Measurements from ENCODE around the gene NFKBIZ. TPM values are rescaled to one million over a fixed set of nuclear protein-coding genes. Genes with fewer than 3 reads are reported as not detected.
A peak's percentile ranks its signal among the peaks of the same experiment; 100 is the strongest.

The NFKBIZ gene
- total and polyA plus RNA-seq, 9 of the 15 experiments (the other 6 are each of a cell fraction or from before 2014, with no cell fraction given), result 1.2 to 13.7 (median 5.7) TPM

- 10% methylated on average over 2 of the region's 2 CpGs for WGBS (ENCODE audit: insufficient coverage, low coverage, missing lambda C conversion rate)
- FAIRE-seq, result no peak
- H3K4me2 ChIP-seq (ENCODE audit: insufficient read depth, low read length), result no peak overlapping the region
- H3K9ac ChIP-seq (ENCODE audit: insufficient read depth in 1 of 2, low read depth in 2 of 2, low read length in 2 of 2), result no peak overlapping the region
- no peaks in the 10 kb centered on the region for H3K36me3 ChIP-seq (ENCODE audit: control insufficient read depth, insufficient read depth, low read length)
- in situ Hi-C loops (cut with MboI) (no loop called here), intact Hi-C loops (cut with micrococcal nuclease) (no loop called here)
- peak; percentile 86 for TF ChIP-seq MAFF (IDR thresholded peaks at IDR 0.05; ENCODE audit: low read length)
- TF ChIP-seq MAFG (tag; conservative IDR thresholded peaks at IDR 0.05), result peak; percentile 73
- TF ChIP-seq AFF4 (CRISPR knock-in tag; IDR thresholded peaks at IDR 0.05), result no peak
- TF ChIP-seq C11orf30 (IDR thresholded peaks at IDR 0.05; ENCODE audit: low read depth), result peak; percentile 78
- no peak for TF ChIP-seq UBTF (IDR thresholded peaks at IDR 0.05; ENCODE audit: borderline replicate concordance in 1 of 2, low read depth in 2 of 2, low read length in 2 of 2)
- TF ChIP-seq MAFK (IDR thresholded peaks at IDR 0.05; ENCODE audit: low read length), result peak; percentile 87
- TF ChIP-seq ZNF316 (IDR thresholded peaks at IDR 0.05), result peak; percentile 91
- H3K27ac ChIP-seq (ENCODE audit: extremely low read depth, low read depth, low read length), result no peak overlapping the region
- H4K20me1 ChIP-seq (replicated peaks; ENCODE audit: control insufficient read depth, insufficient read depth, low read length), result no peaks in the 10 kb centered on the region
- H3K9me3 ChIP-seq (replicated peaks; ENCODE audit: control insufficient read depth, insufficient read depth, low read depth, low read length), result no peaks in the 10 kb centered on the region
- no peaks in the 10 kb centered on the region for H3K79me2 ChIP-seq (ENCODE audit: control insufficient read depth, insufficient read depth, low read length)
- H3K4me3 ChIP-seq, result no peak overlapping the region
- POLR2A ChIA-PET, result no interaction called here
- no TSS peak for BruUV-seq (replicated peaks)
- no peaks in the 10 kb centered on the region for H3K27me3 ChIP-seq (ENCODE audit: control insufficient read depth in 2 of 2, insufficient read depth in 2 of 2, low read length in 2 of 2)
- no peaks in the 10 kb centered on the region for H3K9me1 ChIP-seq (ENCODE audit: control insufficient read depth, insufficient read depth, low read length)
- DNase-seq (ENCODE audit: extremely low read depth in 1 of 4, low spot score in 3 of 4), result no peak
- no peaks in the 10 kb centered on the region for H3K4me1 ChIP-seq (replicated peaks in 1 of 2; ENCODE audit: control insufficient read depth in 2 of 2, insufficient read depth in 2 of 2, low read length in 2 of 2)
- ATAC-seq, result no peak
- CTCF ChIA-PET (ENCODE audit: low intra/inter-chr PET ratio), result no interaction called here
- no peak overlapping the region for H2AFZ ChIP-seq (ENCODE audit: low read depth, low read length)
Observed at GRCh38 chr3:101896083-101896757, 46.9 kb downstream of the NFKBIZ start.
